ENCODE measurements around the gene AMPD1.

AMPD1 gene

DNA sequence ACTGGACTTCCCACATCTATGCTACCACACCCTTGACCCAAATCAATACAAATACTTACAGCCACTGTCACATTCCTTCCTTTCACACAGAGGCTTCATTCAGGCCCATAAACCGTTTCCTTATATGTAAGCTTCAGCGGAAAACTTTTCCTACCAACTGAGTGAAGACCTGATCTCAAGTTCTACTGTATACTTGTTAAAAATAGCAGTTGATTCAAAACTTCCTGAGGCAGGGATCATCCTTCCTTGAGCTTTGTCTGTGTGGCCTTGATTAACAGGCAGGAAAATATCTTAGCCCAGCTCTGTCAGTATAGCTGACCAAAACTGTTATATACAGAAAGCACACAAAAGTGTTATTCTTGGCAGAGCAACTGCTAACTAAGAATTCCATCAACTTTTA, 68.2 kb downstream of the AMPD1 start:
- DNase-seq, result no peak

DNA sequence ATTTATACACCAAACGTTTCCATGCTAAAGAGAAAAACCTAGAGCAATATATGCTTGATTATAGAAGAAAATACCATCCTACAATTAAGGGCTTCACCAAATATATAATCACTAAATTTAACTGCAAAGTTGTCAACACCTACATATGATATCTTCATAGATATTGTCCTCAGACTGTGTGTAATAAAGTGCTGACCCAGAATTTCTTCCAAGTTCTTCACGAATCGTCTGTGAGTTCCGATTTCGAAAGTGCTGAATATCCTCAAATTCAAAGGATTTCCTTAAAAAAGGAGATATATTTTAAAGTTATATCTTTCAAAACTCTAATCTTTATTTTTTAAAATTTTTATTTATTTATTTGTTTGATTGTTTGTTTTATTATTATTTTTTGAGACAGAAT, 72.0 kb downstream of the AMPD1 start:
- no peak for DNase-seq

All from NCI-H82 (cell line).